Gastrocnemius medialis (tissue), 4 donors: Measurements from ENCODE around the gene OCA2. TPM values are rescaled to one million over a fixed set of nuclear protein-coding genes. Genes with fewer than 3 reads are reported as not detected.

ENCODE experiments used
- ATAC-seq, 2 donors: fragments of 150-250 bp; one replicate each; pipeline ENCODE4 v1.9.1; 2016
- DNase-seq, 2 donors: peaks; one replicate each; pipeline ENCODE4 v3.0.0-alpha.2; 2019
- H3K27ac ChIP-seq, 4 donors: fragments of 200-600 bp; sonication (generic); 1 replicate in 1 of 4; 2 replicates in 3 of 4; pipeline ENCODE4 v1.5.1; 2016 to 2018; ENCODE audit warnings: mild to moderate bottlenecking in 2 of 4, moderate library complexity in 1 of 4
- H3K27me3 ChIP-seq, 3 donors: fragments of 200-600 bp; sonication (generic) in 2 of 3; 1 replicate in 1 of 3; 2 replicates in 2 of 3; pipeline versions ENCODE4 v1.5.1 to v1.6.0; 2016 to 2019; ENCODE audit warnings: mild to moderate bottlenecking in 1 of 3, moderate library complexity in 1 of 3
- H3K36me3 ChIP-seq, 2 donors: fragments of 200-600 bp; sonication (generic) in 1 of 2; one replicate each; pipeline ENCODE4 v1.5.1; 2017 to 2018
- H3K4me1 ChIP-seq, 2 donors: fragments of 200-600 bp; sonication (generic) in 1 of 2; one replicate each; pipeline ENCODE4 v1.5.1; 2016 to 2017; ENCODE audit warnings: mild to moderate bottlenecking in 2 of 2
- H3K4me3 ChIP-seq, 4 donors: fragments of 200-600 bp; sonication (generic) in 3 of 4; 1 replicate in 1 of 4; 2 replicates in 3 of 4; pipeline ENCODE4 v1.5.1; 2016 to 2019; ENCODE audit warnings: mild to moderate bottlenecking in 2 of 4
- H3K9me3 ChIP-seq, 3 donors: fragments of 200-600 bp; sonication (generic) in 2 of 3; 1 replicate in 1 of 3; 2 replicates in 2 of 3; pipeline ENCODE4 v1.5.1; 2016 to 2019
- CTCF ChIP-seq, 5 experiments: fragments of 450-650 bp in 3 of 5; fragments of 200-600 bp in 2 of 5; sonication (generic) in 2 of 5; IDR thresholded peaks in 4 of 5; conservative IDR thresholded peaks in 1 of 5; 1 replicate in 4 of 5; 2 replicates in 1 of 5; pipeline ENCODE4 v1.5.1; 2016 to 2019; ENCODE audit warnings: antibody characterized with exemption in 5 of 5, mild to moderate bottlenecking in 3 of 5, moderate library complexity in 3 of 5
- POLR2A ChIP-seq, 2 donors: fragments of 450-650 bp; IDR thresholded peaks; one replicate each; pipeline ENCODE4 v1.6.1; 2017; ENCODE audit warnings: antibody characterized with exemption in 2 of 2, mild to moderate bottlenecking in 2 of 2, moderate library complexity in 2 of 2
- in situ Hi-C, 4 donors: fragments of 200-750 bp; cut with MboI; loops; one replicate each; pipeline versions ENCODE4 v1.15.0 to v1.8.0; 2017; ENCODE audit warnings: low sequenced_read_pairs in 4 of 4
- intact Hi-C: fragments of 100-400 bp; cut with DNase I; formaldehyde crosslinking; loops from one replicate; pipeline ENCODE4 v1.15.1; 2023; ENCODE audit warnings: low total_unique reads
- total RNA-seq, 4 donors: library from RNA; depleted of rRNA; stranded (reverse); fragments of >200 nt; gene quantifications; one replicate each; pipeline versions ENCODE4 v1.1.0 to v1.2.3, GENCODE V29; 2016

The OCA2 gene
- total RNA-seq, 4 donors from 2014 or later = 0.16 to 0.63 (median 0.41) TPM; not detected in 1

DNA sequence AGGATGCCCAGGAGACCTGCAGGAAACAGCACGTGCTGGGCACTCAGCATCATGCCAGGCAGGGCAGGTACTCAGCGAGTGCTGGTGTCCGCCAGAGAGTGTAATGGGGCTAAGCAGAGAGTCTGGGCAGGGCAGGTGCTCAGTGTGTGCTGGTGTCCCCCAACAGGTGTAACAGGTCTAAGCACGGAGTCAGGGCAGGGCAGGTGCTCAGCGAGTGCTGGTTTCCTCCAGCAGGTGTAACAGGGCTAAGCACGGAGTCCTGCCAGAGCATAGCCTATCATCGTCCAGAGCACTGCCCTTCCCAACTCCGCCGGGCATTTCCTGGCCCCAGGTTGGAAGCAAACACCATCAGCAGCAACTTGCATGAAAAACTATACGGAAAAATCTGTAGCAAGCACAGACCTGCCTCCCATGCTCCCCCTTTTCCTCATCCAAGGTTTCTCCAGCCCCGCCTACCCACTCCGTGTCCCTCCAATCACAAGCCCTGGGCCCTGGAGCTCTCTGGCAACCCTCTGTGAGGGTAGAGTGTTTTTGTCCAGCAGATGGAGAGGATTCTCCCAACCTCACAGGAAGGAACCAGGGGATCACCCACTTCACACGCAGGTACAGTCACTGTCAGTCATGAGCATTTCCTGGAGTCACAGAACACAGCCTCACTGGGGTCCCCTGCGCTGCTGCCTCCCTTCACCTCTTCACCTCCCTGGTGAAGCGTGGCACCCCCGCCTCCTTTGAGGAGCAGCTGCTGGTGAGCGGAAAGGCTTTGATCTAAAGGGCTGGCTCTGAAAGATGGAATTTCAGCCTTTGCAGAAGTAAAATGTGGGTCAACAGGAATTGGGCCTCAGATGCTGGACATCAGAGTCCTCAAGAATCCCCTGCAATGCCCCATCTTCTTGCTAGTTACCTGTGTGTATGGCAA is 302.5 kb downstream of the OCA2 start:
- intact Hi-C loops = no loop called here
- no peak for ATAC-seq
- in situ Hi-C loops = no loop called here

DNA sequence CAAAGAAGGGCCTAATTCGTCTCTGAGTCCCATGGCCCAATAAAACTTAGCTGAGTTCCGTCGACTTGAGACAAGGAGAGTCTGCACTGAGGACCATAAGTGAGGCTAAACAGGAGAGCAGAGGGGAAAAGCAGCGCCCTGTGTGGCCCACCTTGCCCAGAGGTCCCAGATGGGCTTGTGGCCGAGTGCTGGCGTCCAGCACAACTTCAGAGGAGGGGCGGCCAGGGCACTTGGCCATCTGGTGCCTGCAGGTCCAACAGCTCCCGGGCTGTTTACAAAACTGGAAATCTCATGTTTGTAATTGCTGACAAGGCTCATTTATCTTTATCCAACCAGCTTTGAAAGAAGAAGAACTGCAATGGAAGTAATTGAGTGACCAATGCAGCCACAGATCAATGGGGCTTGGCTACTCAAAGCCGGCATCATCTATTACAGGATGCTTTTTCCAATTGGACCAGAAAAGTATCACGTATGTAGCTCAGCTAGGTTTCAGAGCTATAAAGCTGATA is 306.3 kb downstream of the OCA2 start:
- Histone ChIP-seq H3K4me1 (no peaks in the 10 kb centered on the region), H3K36me3 (no peaks in the 10 kb centered on the region), H3K9me3 (no peaks in the 10 kb centered on the region), H3K27me3 (no peaks in the 10 kb centered on the region), H3K27ac (no peak overlapping the region), H3K4me3 (no peak overlapping the region)
- DNase-seq (no peak), ATAC-seq (no peak)
- TF ChIP-seq POLR2A (IDR thresholded peaks at IDR 0.05) = no peak
- no peak for TF ChIP-seq CTCF (IDR thresholded peaks at IDR 0.05 in 4 of 5, conservative IDR thresholded peaks at IDR 0.05 in 1 of 5)
- intact Hi-C loops (no loop called here), in situ Hi-C loops (no loop called here)

More for the DNA sequence above, 302.5 kb downstream of the OCA2 start:
- Histone ChIP-seq H3K27me3 (no peaks in the 10 kb centered on the region), H3K27ac (no peak overlapping the region), H3K4me1 (no peaks in the 10 kb centered on the region), H3K36me3 (no peaks in the 10 kb centered on the region), H3K4me3 (no peak overlapping the region), H3K9me3 (no peaks in the 10 kb centered on the region)
- no peak for TF ChIP-seq CTCF (IDR thresholded peaks at IDR 0.05 in 4 of 5, conservative IDR thresholded peaks at IDR 0.05 in 1 of 5)
- TF ChIP-seq POLR2A (IDR thresholded peaks at IDR 0.05) = no peak
- no peak for DNase-seq

GRCh38 chr15:27790270-27790669 is 308.8 kb downstream of the OCA2 start:
- Histone ChIP-seq H3K27ac (no peak overlapping the region), H3K4me1 (no peaks in the 10 kb centered on the region), H3K9me3 (no peaks in the 10 kb centered on the region), H3K4me3 (no peak overlapping the region), H3K36me3 (no peaks in the 10 kb centered on the region), H3K27me3 (no peaks in the 10 kb centered on the region)
- TF ChIP-seq CTCF (IDR thresholded peaks at IDR 0.05 in 4 of 5, conservative IDR thresholded peaks at IDR 0.05 in 1 of 5) (no peak), POLR2A (IDR thresholded peaks at IDR 0.05) (no peak)
- DNase-seq = no peak
- in situ Hi-C loops = no loop called here
- ATAC-seq = no peak
- intact Hi-C loops = no loop called here

GRCh38 chr15:27787931-27788330 is 311.2 kb downstream of the OCA2 start:
- Histone ChIP-seq H3K9me3 (no peaks in the 10 kb centered on the region), H3K4me3 (no peak overlapping the region), H3K27ac (no peak overlapping the region), H3K4me1 (no peaks in the 10 kb centered on the region), H3K27me3 (no peaks in the 10 kb centered on the region), H3K36me3 (no peaks in the 10 kb centered on the region)
- in situ Hi-C loops = no loop called here
- ATAC-seq (no peak), DNase-seq (no peak)
- intact Hi-C loops = no loop called here
- TF ChIP-seq POLR2A (IDR thresholded peaks at IDR 0.05) (no peak), CTCF (IDR thresholded peaks at IDR 0.05 in 4 of 5, conservative IDR thresholded peaks at IDR 0.05 in 1 of 5) (no peak)
